Adrenal gland (tissue), 12 donors: ENCODE data around the gene C1QC. TPM values are rescaled to one million over a fixed set of nuclear protein-coding genes. Genes with fewer than 3 reads are reported as not detected.

Experiments
- DNase-seq, 7 donors: peaks; one replicate each; pipeline ENCODE4 v3.0.0-alpha.2; 2019 to 2020
- H3K27ac ChIP-seq, 5 donors: fragments of 200-600 bp; sonication (generic) in 4 of 5; 1 replicate in 3 of 5; 2 replicates in 2 of 5; pipeline versions ENCODE4 v1.5.1 to v1.8.0; 2016 to 2020; ENCODE audit warnings: mild to moderate bottlenecking in 1 of 5
- H3K27me3 ChIP-seq: fragments of 200-600 bp; 2 replicates; pipeline ENCODE4 v1.8.0; 2021
- H3K36me3 ChIP-seq, 2 donors: fragments of 200-600 bp; replicated peaks in 1 of 2; 1 replicate in 1 of 2; 2 replicates in 1 of 2; pipeline versions ENCODE4 v1.5.1 to v1.8.0; 2018 to 2022
- H3K4me1 ChIP-seq, 2 donors: fragments of 200-600 bp; replicated peaks in 1 of 2; 1 replicate in 1 of 2; 2 replicates in 1 of 2; pipeline versions ENCODE4 v1.5.1 to v1.8.0; 2018 to 2021
- H3K4me3 ChIP-seq, 4 donors: fragments of 200-600 bp; sonication (generic) in 3 of 4; one replicate each; pipeline ENCODE4 v1.5.1; 2016 to 2018
- H3K9me3 ChIP-seq, 3 donors: fragments of 200-600 bp; sonication (generic) in 1 of 3; replicated peaks in 1 of 3; 1 replicate in 2 of 3; 2 replicates in 1 of 3; pipeline versions ENCODE4 v1.5.1 to v1.8.0; 2016 to 2021
- POLR2A ChIP-seq, 2 donors: fragments of 450-650 bp; IDR thresholded peaks; one replicate each; pipeline ENCODE4 v1.6.1; 2017; ENCODE audit warnings: antibody characterized with exemption in 2 of 2, mild to moderate bottlenecking in 2 of 2, moderate library complexity in 1 of 2
- WGBS, 4 donors: extraction: QIAGEN DNeasy Blood & Tissue Kit in 2 of 4; methylation state at CpG; one replicate each; pipeline versions ENCODE4 v1.1.5 to v1.1.7; 2013 to 2017; 5-methylcytosine and 5-hydroxymethylcytosine counted together
- intact Hi-C, 2 donors: fragments of 100-400 bp; cut with DNase I; formaldehyde crosslinking; loops; one replicate each; pipeline versions ENCODE4 v1.14.1 to v1.15.0; 2022 to 2023
- polyA plus RNA-seq, 3 donors: library from polyadenylated mRNA; stranded (reverse); fragments of 200-250 nt in 2 of 3; fragments of 350-450 nt in 1 of 3; fragmentation: Illumina TruSeq in 1 of 3; extraction: RNeasy Lipid Tissue Mini Kit (QIAGEN cat#74804) in 1 of 3; gene quantifications; one replicate each; pipeline ENCODE4 v1.2.3, GENCODE V29; 2013 to 2014
- total RNA-seq, 9 donors: library from RNA; depleted of rRNA in 4 of 9; stranded (reverse); fragments of >200 nt in 4 of 9; fragments of 120-200 nt in 1 of 9; fragmentation: NEBNext Ultra II Directional in 1 of 9; extraction: Animal tissue kit (Norgen Biotek cat#: 25700) in 1 of 9; gene quantifications; one replicate each; pipeline versions ENCODE4 v1.1.0 to v1.2.4, GENCODE V29; 2013 to 2023
- TF ChIP-seq, protein P1 (sequence below), 6 experiments: fragments of 450-650 bp in 4 of 6; fragments of 200-600 bp in 2 of 6; sonication (generic) in 1 of 6; IDR thresholded peaks; 1 replicate in 5 of 6; 2 replicates in 1 of 6; pipeline versions ENCODE4 v1.5.1 to v1.8.0; 2016 to 2021; ENCODE audit warnings: antibody characterized with exemption in 6 of 6, mild to moderate bottlenecking in 2 of 6, moderate library complexity in 1 of 6
- donor health status: healthy with polysubstance abuse.
- donor health status: Bipolar disorder and iron deficiency.
- donor health status: DM: yes; HTN: yes; CAD: no.
- donor health status: DM: no; HTN: no; CAD: no.
- donor health status: DM: no; HTN: no; CAD: no.
- donor health status: DM: yes; HTN: yes; CAD: no.

The C1QC gene
- total and polyA plus RNA-seq, 12 donors: 24.1 to 1,409 (median 450) TPM

DNA sequence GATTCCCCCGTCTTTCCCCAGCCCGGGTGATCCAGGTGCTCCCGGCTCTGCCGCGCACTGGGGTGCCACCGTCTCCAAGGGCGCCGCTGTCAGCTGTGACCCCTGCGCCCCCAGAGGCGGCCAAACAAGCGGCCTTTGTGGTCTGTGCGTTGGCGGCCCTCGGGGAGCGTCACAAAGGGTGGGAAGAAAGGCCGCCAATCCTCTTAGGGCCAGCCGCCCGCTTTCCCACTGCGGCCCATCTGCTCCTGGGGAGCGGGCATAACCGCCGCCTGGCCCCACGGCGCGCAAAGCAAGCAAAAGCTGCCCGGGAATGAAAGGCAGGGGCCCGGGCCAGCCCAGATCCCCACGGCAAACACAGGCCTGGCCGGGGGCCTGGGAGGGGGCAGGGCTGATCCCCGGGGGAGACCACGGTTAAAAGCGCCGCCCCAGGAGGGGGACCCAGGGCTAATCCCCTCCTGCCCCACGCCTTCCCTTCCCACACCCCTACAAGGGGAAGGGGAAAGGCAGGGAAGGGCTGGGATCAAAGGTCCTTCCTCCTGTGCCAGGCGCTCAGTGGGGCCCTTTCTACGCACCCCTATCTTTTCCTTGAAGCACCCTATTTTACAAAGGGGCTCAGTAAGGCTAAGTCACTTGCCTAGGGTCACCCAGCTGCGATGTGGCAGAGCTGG, 33.6 kb downstream of the C1QC start:
- intact Hi-C loops: no loop called here
- Histone ChIP-seq H3K36me3 (no peaks in the 10 kb centered on the region), H3K27me3 (peaks cover 5% of the 10 kb centered on the region), H3K9me3 (no peaks in the 10 kb centered on the region), H3K4me1 (no peaks in the 10 kb centered on the region), H3K4me3 (no peak overlapping the region), H3K27ac (no peak overlapping the region)
- WGBS, 4 donors: 72 to 76% (median 75%) methylated on average over 19 to 37 of the region's 37 CpGs
- TF ChIP-seq, protein P1, sequence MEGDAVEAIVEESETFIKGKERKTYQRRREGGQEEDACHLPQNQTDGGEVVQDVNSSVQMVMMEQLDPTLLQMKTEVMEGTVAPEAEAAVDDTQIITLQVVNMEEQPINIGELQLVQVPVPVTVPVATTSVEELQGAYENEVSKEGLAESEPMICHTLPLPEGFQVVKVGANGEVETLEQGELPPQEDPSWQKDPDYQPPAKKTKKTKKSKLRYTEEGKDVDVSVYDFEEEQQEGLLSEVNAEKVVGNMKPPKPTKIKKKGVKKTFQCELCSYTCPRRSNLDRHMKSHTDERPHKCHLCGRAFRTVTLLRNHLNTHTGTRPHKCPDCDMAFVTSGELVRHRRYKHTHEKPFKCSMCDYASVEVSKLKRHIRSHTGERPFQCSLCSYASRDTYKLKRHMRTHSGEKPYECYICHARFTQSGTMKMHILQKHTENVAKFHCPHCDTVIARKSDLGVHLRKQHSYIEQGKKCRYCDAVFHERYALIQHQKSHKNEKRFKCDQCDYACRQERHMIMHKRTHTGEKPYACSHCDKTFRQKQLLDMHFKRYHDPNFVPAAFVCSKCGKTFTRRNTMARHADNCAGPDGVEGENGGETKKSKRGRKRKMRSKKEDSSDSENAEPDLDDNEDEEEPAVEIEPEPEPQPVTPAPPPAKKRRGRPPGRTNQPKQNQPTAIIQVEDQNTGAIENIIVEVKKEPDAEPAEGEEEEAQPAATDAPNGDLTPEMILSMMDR (IDR thresholded peaks at IDR 0.05): no peak
- no peak for TF ChIP-seq POLR2A (IDR thresholded peaks at IDR 0.05)
- no peak for DNase-seq

DNA sequence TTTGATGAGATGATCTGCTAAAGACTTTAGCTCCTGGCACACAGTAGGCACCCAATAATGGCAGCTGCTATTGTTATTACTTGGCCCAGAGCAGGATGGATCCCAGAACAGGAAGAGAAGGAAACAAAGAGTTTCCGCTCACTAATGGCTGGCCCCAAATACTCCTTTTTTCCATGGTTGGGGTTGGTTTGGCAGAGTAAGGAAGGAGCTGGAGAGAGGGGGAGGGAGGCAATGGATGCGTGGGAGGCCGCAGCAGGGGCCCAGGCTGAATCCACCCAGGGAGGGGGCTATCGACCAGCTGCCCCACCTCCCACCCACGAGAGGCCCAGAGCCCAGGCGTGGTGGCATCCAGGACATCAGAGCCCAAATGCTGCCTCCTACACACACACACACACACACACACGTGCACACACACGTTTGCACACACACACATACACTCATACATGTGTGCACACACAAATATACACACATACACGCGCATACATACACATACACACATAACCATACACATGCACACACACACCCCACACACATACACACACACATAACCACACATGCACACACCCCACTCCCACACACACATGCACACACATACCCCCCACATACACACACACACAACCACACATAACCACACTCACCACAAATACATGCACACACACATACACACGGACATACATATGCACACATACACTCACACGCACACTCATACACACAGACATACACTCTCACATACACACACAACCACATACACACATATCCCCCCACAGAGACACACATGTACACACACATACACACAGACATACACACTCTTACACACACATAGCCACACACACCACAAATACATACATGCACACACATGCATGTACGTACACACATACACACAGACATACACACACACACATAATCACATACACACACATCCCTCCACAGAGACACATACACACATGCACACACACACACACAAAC, 34.8 kb downstream of the C1QC start:
- 78 to 87% (median 79%) methylated on average over 10 to 13 of the region's 13 CpGs for WGBS, 4 donors
- H3K4me3 ChIP-seq: no peak overlapping the region
- no peaks in the 10 kb centered on the region for H3K4me1 ChIP-seq
- no peaks in the 10 kb centered on the region for H3K36me3 ChIP-seq
- no peak for DNase-seq
- H3K27me3 ChIP-seq: peaks cover 5% of the 10 kb centered on the region
- no peaks in the 10 kb centered on the region for H3K9me3 ChIP-seq
- TF ChIP-seq, protein P1 (IDR thresholded peaks at IDR 0.05): no peak
- no peak for TF ChIP-seq POLR2A (IDR thresholded peaks at IDR 0.05)
- intact Hi-C loops: no loop called here
- H3K27ac ChIP-seq: no peak overlapping the region

DNA sequence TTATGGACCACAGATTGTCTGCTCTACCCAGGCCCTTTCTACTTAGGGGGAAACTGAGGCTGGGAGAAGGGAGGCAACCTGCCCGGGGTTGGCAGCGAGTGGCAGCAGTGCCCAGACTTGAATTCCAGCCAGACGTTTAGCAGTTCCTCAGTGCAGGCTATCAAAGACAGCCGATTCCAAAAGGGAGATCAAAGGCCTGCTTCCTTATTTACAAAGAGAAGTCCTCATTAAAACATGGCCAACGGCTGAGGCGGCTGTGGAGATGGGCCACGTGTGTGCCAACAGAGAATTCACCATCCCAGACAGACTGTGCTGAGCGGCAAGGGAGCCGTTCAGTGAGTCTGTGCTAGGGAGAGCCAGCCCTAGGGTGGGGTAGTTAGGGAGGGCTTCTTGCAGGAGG, 37.3 kb downstream of the C1QC start:
- Histone ChIP-seq H3K4me1 (no peaks in the 10 kb centered on the region), H3K36me3 (no peaks in the 10 kb centered on the region), H3K27ac (no peak overlapping the region), H3K4me3 (no peak overlapping the region), H3K27me3 (peaks cover 5% of the 10 kb centered on the region), H3K9me3 (no peaks in the 10 kb centered on the region)
- TF ChIP-seq, protein P1 (IDR thresholded peaks at IDR 0.05): no peak
- TF ChIP-seq POLR2A (IDR thresholded peaks at IDR 0.05): no peak
- intact Hi-C loops: no loop called here
- 66 to 75% (median 72%) methylated on average over 6 to 9 of the region's 9 CpGs for WGBS, 4 donors
- DNase-seq: no peak

DNA sequence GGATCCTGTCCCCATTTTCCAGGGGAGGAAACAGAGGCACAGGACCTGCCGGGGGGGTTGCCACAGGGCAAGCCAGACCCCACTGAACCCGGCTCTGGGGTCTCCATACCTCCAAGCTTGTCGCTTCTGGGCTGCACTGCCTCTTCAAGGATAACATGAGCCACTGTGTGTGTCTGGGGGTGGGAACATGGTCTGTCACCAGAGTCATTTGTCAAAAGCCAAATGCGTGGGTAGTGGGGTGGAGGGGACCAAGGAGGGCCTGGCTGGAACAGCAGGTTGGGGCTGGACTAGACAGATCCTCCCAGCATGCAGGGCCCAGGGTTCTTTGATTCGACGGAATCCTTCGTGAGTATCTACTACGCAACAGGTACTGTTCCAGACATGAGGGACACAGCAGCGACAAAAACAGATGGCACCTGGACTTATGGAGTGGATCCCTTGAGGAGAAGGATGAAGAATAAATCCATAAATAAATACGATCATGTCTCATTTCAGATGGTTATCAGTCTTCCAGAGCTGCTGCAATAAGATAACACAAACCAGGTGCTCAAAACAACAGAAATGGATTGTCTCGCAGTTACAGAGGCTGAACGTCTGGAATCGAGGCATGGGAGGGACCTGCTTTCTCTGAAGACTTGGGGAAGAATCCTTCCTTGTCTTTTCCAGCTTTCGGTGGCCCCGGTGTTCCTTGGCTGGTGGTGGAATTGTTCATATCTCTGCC, 38.3 kb downstream of the C1QC start:
- TF ChIP-seq POLR2A (IDR thresholded peaks at IDR 0.05): no peak
- TF ChIP-seq, protein P1 (IDR thresholded peaks at IDR 0.05): no peak
- 69 to 76% (median 73%) methylated on average over 15 of the region's 15 CpGs for WGBS, 4 donors
- intact Hi-C loops: no loop called here
- Histone ChIP-seq H3K4me1 (no peaks in the 10 kb centered on the region), H3K4me3 (no peak overlapping the region), H3K27ac (no peak overlapping the region), H3K36me3 (no peaks in the 10 kb centered on the region), H3K9me3 (no peaks in the 10 kb centered on the region), H3K27me3 (peaks cover 5% of the 10 kb centered on the region)
- DNase-seq: no peak
